ENCODE results near the gene CENPX.
"Not testable (repeated sequence)": the region's sequence is repeated elsewhere in the genome, so short reads cannot be mapped to it uniquely, and the experiment has no call there.

CENPX gene

DNA sequence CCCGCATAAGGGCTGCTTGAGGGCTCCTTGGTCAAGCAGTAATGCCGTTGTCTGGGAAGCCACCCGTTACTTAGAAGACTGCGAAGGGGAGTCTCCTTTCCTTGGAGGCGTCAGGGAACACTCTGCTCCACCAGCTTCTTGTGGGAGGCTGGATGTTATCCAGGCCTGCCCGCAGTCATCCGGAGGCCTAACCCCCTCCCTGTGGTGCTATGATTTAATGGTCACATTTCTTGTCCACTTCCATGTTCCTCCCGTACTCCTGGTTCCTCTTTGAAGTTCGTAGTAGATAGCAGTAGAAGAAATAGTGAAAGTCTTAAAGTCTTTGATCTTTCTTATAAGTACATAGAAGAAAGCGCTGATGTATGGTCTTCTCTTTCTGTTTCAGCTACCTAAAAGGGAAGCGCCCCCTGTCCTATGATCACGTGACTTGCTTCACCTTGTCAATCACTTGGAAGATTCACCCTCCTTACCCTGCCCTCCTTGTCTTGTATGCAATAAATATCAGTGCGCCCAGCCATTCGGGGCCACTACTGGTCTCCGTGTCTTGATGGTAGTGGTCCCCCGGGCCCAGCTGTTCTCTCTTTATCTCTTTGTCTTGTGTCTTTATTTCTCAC, 16.2 kb upstream of the CENPX start:
- not testable (repeated sequence) for DNase-seq

DNA sequence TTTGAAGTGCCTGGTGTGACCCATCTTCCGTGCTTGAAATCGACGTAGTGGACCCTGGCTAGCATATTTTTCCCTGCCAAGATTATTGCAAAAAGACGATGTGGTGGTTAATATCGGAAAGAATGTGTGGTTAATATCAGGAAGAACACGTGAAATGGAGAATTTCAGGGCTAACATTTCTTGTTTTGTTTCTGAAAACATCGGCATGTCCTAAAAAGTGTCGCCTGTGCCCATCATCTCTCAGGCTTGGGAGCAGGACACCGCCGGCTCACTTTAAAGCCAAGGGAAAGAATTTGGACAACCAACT, 15.2 kb upstream of the CENPX start:
- DNase-seq: no peak

GRCh38 chr17:82037092-82037888, 14.6 kb upstream of the CENPX start, which contains the start of gene DCXR:
Gene DCXR, minus strand, starts transcription at chr17:82037697. Its CDS starts 15 bp downstream, at chr17:82037682.
- DNase-seq: peak; percentile 97

- DNase-seq: no peak
Measured at GRCh38 chr17:82036634-82037091, 14.0 kb upstream of the CENPX start.

DNA sequence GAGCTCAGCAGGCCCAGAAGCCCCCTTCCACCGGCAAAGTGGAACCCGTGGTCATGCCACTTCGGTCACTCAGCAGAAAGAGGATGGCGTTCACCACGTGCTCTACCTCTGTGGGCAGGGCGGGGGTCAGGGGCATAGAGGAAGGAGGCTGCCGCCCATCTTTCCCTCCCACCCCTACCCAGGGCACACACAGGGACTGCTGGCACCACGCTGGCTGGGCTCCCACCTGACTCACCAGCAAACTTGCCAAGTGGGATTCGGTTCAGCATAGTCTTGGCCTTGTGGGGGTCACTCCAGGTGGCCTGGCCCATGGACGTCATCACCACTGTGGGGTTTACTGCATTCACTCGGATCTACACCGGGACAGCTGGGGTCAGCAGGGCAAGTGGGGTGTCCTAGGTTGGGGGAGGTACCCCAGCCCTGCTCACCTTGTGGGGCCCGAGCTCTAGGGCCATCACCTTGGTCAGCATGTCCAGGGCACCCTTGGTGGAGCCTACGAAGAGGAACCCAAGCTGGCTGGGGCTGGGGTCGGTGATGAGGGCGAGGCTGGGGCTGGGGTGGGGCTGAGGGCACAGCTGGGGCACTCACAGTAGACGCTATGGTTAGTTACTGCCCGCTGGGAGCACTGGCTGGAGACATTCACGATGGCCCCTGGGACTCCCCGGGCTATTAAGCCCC, 13.4 kb upstream of the CENPX start:
- no peak for DNase-seq

DNA sequence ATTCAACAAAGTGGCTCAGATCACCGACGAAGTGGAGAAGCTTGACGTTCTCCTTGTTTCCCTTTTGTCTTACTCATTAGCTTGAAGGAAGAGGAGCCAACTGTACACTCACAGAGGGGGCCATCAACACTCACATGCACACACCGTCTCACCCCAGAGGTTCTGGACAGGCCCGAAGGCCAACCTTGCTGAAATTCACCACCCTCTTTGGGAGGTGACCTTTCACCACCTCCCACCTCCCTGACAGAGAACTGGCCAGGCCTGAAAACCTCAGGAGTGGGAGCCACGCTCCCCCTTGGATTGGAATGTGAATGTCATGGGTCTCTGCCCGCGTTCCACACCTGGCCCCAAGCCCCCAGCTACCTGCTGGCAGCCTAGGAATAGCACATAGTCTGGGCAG, 12.8 kb upstream of the CENPX start:
- DNase-seq: no peak

- no peak for DNase-seq
Measured at GRCh38 chr17:82034371-82035011, 11.8 kb upstream of the CENPX start.

- no peak for DNase-seq
Measured at GRCh38 chr17:82033359-82034085, 10.8 kb upstream of the CENPX start.

DNA sequence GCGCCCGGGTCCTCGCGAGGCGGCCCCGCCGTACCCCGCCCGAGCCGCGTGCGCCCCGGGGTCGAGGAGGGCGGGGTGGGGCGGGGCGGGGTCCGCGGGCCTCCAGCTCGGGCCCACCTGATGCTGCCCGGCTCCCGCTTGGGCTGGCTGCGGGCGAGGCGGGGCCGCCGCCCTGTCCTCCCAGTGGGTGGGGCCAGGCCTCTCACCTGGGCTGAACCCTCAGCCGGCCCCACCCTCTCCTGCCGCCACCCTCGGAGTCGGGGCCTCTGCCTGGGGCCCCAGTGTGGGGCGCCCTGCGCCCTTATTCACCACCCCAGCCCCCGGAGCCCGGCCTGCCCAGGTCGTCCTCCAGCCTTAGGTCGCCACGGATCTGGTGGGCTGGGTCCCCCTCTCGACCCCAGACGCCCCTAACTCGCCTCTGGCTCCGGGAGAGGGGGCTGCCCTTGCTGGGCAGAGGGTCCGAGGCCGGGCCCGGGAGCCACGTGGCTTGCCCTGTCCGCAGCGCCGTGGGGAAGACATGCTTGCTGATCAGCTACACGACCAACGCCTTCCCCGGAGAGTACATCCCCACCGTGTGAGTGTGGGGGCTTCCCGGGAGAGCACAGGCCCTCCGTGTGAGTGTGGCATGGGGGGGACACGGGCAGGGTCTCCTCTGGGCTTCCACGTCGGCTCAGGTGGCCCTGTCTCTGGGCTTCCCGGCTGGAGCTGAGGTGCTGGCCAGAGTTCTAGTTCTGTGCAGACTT, 9.4 kb upstream of the CENPX start:
- DNase-seq: no peak

DNA sequence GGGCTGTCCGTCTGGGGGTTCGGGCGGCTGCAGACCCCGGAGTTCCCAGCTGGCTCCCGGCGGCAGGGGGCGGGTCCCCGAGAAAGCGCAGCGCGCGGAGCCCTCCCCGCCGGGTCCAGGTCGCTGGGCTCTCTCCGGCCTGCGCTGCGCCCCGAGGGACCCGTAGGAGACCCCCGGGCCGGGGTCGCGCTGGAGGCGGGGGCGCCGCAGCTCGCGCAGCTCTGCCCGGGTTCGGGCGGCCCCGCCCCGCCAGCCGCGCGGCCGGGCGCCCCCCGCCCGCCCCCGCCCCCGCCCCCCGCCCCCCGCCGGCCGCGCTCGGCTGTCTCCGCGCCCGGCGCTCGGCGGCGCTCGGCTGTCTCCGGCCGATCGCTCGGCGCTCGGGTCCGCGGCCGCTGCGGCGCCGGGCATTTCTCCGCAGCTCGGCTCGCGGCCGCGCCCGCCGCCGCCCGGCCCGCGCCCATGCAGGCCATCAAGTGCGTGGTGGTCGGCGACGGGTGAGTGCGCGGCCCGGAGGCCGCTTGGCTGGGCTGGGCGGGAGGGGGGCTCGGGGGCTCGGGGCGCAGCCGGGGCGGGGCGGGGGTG, 8.7 kb upstream of the CENPX start, which contains the start of gene RAC3:
TSS of gene RAC3 (plus strand) at position 376 of the 582 bp plus-strand sequence. CDS start at position 460, 84 bp downstream.
- no peak for DNase-seq

DNA sequence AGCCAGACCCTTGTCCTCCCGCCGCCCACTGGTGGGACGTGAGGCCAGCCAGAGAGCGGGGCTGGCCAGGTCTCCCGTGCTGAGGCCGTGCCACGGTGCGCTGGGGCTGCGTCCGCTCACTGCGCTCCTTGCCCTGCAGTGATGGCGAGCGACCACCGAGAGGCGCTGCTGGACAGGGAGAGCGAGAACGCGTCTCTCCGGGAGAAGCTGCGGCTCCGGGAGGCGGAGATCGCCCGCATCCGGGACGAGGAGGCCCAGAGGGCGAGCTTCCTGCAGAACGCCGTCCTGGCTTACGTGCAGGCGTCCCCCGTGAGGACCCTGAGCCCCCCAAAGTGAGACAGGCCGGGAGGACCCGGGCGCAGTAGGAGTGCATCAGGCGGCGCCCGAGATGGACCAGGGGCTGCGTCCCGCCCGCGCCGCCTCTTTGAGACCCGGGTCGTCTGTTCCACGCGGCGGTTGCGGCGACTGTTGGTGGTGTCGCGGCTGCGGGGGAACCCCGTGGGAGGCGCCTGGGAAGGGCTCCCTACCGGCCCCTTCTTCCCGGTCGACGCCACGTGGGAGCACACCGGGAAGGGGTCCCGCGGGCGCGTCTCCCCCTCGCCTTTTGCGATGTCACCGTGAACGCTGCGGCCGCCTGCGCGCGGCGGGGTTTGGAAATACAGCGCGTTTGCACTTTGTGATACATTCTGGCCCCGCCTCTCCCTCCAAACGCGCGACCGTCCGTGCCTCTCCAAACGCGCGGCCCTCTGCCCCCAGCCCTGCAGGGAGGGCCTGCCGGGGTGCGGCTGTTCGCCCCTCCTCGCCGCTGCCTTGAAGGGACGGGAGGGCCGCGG, 8.0 kb upstream of the CENPX start:
- DNase-seq: peak; percentile 80

GRCh38 chr17:82029990-82030469, 7.4 kb upstream of the CENPX start:
- DNase-seq: no peak

- DNase-seq: no peak
Measured at GRCh38 chr17:82029391-82029790, 6.7 kb upstream of the CENPX start.

- DNase-seq: no peak
Measured at GRCh38 chr17:82028966-82029365, 6.3 kb upstream of the CENPX start.

DNA sequence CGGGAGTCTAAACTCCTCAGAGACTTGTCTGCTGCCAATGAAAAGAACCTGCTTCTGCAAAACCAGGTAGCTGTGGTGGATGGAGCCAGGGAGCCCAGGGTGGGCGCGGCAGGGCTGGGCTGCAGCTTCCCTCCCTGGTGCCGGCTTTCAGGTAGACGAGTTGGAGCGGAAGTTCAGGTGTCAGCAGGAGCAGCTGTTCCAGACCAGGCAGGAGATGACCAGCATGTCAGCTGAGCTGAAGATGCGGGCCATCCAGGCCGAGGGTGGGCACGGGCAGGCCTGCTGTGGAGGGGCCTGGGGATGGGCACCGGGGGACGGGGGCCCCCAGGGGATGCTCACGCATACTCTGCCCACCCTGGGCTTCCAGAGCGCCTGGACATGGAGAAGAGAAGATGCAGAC, 5.6 kb upstream of the CENPX start:
- no peak for DNase-seq

DNA sequence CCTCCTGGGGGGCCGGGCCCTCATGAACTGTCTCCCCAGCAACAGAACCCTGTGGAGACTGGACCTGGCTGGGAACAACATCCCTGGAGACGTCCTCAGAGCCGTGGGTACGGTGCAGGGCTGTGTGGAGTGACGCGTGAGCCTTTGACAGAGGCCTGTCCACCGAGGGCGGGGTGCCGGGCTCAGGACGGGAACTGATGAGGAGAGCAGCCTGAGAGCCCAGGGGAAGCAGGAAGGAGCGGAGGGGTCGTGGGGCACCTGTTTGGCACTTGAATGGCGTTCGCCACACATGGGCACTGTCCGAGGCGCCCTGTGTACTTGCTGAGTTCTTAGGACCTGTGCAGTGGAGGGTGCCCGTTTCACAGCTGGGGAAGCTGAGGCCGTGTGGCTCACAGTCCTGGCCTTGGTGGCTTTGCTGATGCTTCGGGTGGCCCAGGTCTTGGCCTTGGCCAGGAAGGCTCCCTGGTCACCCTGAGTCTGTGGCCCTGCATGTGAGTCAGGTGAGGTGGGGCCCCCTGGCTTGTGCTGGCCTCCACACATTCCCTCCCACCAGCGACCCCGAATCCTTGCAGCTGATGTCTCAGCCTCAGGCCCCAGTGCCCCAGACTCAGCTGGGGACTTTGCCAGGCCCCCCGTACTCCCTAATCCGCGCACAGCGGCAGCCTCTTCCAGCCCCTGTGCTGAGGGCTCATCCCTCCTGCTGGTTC, 2.9 kb upstream of the CENPX start:
- DNase-seq: no peak

DNA sequence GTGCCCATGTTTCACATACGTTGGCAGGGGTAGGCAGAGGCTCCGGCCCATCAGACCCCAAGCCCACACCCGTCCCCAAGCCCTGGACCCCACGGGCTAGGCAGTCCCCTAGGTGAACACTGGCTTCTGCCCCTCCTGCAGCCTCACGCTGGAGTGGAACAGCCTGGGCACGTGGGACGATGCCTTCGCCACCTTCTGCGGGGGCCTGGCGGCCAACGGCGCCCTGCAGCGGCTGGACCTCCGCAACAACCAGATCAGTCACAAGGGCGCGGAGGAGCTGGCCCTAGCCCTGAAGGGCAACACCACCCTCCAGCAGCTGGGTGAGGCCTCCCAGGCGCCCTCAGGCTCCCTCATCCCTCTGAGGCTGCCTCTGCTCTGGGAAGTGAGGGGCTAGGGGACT, 2.2 kb upstream of the CENPX start:
- DNase-seq: no peak

DNA sequence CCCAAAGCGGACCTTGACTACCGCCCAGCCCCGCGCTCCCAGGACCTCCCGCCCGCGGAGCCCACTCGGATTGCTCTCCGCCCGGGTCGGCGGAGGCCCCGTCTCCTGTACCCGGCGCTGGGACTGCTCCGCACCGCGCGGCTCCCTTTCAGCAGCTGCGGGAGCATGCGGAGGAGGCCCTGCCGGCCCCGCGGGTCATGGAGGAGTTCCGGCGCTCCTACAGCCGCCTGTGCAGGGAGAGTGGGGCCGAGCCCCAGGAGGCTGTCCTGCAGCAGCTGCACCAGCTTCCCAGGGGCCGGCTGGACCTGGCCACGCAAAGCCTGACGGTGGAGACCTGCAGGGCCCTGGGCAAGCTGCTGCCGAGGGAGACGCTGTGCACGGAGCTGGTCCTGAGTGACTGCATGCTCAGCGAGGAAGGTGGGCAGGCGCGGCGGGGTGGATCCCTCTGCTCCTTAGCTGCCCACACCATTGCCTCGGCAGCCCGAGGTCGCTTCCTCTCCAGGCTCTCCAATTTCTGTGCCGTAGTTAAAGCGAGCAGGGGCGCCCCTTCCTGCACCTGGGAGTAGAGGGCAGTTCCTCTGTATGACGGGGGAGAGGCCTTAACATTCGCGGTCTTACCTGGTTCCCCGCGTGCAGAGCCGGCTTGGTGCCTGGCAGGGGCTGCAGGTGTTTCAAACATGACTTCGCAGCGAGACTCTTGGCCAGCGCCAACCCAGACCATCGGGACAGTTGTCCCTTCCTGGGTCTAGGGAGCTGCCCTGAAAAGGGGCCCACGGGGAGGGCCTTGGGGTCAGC, 966 bp upstream of the CENPX start:
- no peak for DNase-seq

DNA sequence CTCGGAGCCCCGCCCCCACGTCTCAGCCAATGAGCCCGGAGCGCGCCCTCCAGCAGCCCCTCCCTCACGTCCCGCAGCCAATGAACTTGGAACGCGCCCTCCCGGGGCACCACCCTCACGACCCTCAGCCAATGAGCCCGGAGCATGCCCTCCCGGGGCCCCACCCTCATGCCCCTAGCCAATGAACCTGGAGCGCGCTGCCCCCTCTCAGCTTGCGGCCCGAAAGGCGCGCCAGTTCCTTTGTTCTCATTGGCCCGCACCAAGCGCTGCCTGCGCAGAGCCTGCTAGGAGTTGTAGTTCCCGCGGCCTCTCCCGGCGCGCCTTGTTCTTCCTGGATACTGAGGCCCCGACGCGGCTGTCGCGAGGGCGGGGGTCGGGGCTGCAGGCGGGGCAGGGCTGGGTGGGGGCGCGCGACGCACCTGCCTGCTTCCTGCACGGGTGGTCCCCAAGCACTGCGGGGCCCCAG, 336 bp upstream of the CENPX start, which contains the start of gene LRRC45:
TSS of gene LRRC45 (plus strand) at position 325 of the 466 bp plus-strand sequence. CDS start 339 bp downstream, outside the sequence.
- DNase-seq: peak; percentile 100

Measured in CD4-positive, alpha-beta T cell treated with Interleukin-15 for 1 hour (primary cell).